Urinary bladder (tissue), 4 donors: Measurements from ENCODE around the gene FOXO3. TPM values are rescaled to one million over a fixed set of nuclear protein-coding genes. Genes with fewer than 3 reads are reported as not detected.

Experiments
- DNase-seq: peaks from one replicate; pipeline ENCODE4 v3.0.0-alpha.2; 2015; ENCODE audit errors: extremely low spot score
- H3K27ac ChIP-seq: one replicate; pipeline ENCODE4 v1.5.1; 2013; ENCODE audit warnings: low read depth, mild to moderate bottlenecking, moderate library complexity
- H3K36me3 ChIP-seq: one replicate; pipeline ENCODE4 v1.6.1; 2013; ENCODE audit warnings: mild to moderate bottlenecking, moderate library complexity; ENCODE audit not compliant: insufficient read depth
- H3K4me1 ChIP-seq: one replicate; pipeline ENCODE4 v1.6.1; 2013; ENCODE audit warnings: mild to moderate bottlenecking, moderate library complexity; ENCODE audit not compliant: insufficient read depth
- H3K4me3 ChIP-seq: one replicate; pipeline ENCODE4 v1.5.1; 2013; ENCODE audit warnings: low read depth, low read length
- WGBS: extraction: QIAGEN DNeasy Blood & Tissue Kit; methylation state at CpG from one replicate; pipeline ENCODE4 v1.1.7; 2013; 5-methylcytosine and 5-hydroxymethylcytosine counted together
- polyA plus RNA-seq: library from polyadenylated mRNA; stranded (reverse); fragments of 200-250 nt; gene quantifications from one replicate; pipeline ENCODE4 v1.2.3, GENCODE V29; 2013
- total RNA-seq: library from RNA; depleted of rRNA; stranded (reverse); fragments of >200 nt; gene quantifications from one replicate; pipeline ENCODE4 v1.2.3, GENCODE V29; 2014
- donor health status: healthy with polysubstance abuse.
- donor health status: healthy.

FOXO3 gene
- total and polyA plus RNA-seq, 2 donors = 43.7 to 48.2 TPM

DNA sequence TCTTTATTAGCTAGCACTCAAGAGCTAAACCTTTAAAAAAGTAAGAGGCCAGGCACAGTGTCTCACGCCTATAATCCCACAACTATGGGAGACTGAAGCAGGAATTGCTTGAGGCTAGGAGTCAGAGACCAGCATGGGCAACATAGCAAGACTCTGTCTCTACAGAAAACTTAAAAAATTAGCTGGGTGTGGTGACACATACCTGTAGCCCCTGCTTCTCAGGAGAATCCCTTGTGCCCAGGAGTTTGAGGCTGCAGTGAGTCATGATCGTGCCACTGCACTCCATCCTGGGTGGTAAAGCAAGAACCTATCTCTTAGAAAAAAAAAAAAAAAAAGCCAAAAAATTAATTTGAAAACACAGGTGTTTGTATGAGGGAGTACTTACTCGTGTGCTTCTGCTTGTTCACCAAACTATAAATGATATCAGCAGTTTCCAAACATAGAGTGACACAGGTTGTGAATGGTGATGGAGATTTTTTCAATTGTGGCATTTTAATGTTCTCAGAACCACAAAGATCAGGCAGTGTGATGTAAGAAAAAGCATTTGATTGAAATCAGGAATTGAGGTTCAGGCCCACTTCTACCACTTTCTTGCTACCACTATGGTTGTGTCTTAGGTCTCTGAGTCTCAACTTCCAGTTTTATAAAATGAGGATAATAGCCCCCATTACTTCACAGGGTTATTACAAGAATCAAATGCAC is 104.9 kb downstream of the FOXO3 start:
- H3K4me3 ChIP-seq = no peak overlapping the region
- H3K36me3 ChIP-seq = peaks cover 2% of the 10 kb centered on the region
- no peak overlapping the region for H3K27ac ChIP-seq
- DNase-seq = no peak
- H3K4me1 ChIP-seq = peaks cover 4% of the 10 kb centered on the region
- 93% methylated on average over 3 of the region's 3 CpGs for WGBS

DNA sequence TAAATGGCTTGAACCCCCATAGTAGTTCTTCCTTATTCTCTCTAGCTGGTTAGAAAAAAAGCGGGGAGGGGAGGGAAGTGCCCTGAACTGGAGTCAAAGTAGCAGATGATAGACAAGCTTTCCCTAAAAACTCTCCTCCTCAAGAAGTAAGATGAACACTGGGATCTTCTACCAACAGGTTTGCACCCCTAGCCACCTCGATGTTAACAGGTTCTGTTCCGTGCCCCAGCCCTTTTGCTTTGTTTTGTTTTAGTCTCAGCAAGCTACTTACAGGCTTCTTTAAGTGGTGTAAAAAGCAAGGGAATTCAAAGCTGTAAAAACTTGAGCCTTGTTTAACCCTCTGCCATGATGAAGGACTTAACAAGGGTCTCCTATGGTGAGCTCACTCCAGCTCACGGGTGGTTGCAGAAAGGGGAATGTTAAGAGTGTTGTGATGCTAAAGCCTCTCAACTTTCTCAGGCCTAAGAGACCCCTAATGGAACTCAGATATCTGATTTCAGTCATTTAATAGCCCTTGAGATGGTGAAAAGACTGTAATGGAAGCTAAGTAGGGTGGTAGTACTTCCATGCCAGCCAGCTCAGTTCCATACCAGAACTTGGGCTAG is 106.0 kb downstream of the FOXO3 start:
- H3K36me3 ChIP-seq = peaks cover 2% of the 10 kb centered on the region
- H3K4me3 ChIP-seq = no peak overlapping the region
- no peak overlapping the region for H3K27ac ChIP-seq
- no peak for DNase-seq
- H3K4me1 ChIP-seq = peaks cover 2% of the 10 kb centered on the region
- WGBS = 83% methylated on average over 4 of the region's 4 CpGs

DNA sequence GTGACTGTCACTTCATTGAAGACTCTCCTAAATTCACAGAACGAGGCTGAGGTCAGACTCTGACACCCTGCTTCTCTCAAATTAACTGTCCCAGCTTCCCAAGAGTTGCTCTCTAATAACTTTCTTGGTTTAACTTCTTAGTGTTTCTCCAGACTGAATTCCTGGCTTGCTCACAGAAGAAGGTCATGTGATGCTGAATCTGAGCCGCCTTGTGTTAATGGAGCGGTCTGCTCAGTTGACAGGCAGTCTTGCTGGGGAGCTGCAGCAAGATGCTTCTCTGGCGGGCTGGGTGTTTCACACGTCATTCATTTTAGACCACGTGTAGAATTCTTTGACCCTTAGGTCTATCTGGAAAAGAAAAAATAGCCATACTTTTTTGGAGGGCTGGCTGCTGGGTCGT is 107.3 kb downstream of the FOXO3 start:
- Histone ChIP-seq H3K4me3 (no peak overlapping the region), H3K4me1 (peaks cover 2% of the 10 kb centered on the region), H3K36me3 (peaks cover 2% of the 10 kb centered on the region), H3K27ac (no peak overlapping the region)
- DNase-seq = no peak
- WGBS = 32% methylated on average over 7 of the region's 7 CpGs

DNA sequence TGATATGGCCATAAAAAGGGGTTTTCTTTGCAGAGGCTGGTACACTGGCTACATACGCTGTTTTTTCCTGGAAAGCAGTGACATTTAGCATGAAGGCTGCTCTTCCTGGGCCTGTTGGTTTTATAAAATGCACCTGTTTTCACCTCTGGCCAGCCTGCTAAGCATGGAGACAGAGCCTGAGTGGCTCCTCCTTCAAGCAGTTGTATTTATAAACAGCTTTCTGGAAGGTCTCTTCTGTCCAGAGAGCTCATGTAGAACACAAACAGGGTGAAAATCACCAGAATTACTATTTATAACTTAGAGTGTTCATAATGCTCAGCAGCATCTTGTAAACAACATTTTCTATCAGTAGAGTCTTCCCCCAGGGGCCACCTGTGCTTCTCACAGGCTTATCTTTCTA is 109.0 kb downstream of the FOXO3 start:
- peaks cover 2% of the 10 kb centered on the region for H3K36me3 ChIP-seq
- no peak for DNase-seq
- no peak overlapping the region for H3K4me3 ChIP-seq
- H3K4me1 ChIP-seq = peaks cover 4% of the 10 kb centered on the region
- H3K27ac ChIP-seq = no peak overlapping the region
- WGBS = 97% methylated on average over 1 of the region's 1 CpG

DNA sequence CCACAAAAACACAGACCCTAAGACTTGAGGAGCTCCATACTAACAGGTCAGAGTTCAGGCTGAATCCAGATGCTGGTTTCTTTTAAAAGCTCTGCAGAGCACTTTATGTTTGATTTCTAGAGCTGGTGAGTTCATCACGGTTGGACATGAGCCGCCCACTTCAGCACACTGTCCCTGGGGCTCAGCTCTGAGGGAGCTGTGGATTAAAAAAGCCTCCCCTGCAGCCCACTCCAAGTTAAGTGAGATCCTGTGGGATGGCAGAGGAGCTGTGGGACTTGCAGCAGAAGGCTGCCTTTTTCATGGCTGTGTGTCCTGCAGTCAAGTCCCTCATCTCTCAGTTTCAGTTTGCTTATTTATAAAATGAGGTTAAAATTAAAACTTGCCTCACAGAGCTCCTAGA is 110.5 kb downstream of the FOXO3 start:
- no peaks in the 10 kb centered on the region for H3K36me3 ChIP-seq
- 66% methylated on average over 2 of the region's 2 CpGs for WGBS

DNA sequence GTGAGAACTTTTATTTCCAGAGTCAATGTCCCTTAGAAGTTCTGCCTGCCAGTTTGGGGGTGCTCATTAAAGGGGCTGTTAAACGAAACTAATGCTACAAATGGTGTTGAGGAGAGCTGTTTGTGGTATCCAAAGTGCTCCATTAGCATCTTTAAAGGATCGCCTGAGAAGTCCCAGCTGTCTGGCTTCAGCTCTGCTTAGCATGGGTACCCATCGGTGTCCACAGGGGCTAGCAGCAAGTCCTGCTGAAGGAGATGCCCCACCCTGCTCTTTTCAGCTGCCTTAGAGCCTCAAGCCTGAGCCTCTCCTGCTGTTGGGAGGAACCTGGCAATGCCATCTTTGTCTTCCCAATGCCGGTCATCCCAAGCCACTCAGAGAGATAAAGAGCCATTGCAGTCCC is 111.1 kb downstream of the FOXO3 start:
- H3K4me3 ChIP-seq = no peak overlapping the region
- H3K27ac ChIP-seq = no peak overlapping the region
- 83% methylated on average over 4 of the region's 4 CpGs for WGBS
- H3K4me1 ChIP-seq = peaks cover 7% of the 10 kb centered on the region
- no peak for DNase-seq
- H3K36me3 ChIP-seq = no peaks in the 10 kb centered on the region

More for the DNA sequence above, 110.5 kb downstream of the FOXO3 start:
- Histone ChIP-seq H3K27ac (no peak overlapping the region), H3K4me3 (no peak overlapping the region), H3K4me1 (peaks cover 5% of the 10 kb centered on the region)
- DNase-seq = no peak

DNA sequence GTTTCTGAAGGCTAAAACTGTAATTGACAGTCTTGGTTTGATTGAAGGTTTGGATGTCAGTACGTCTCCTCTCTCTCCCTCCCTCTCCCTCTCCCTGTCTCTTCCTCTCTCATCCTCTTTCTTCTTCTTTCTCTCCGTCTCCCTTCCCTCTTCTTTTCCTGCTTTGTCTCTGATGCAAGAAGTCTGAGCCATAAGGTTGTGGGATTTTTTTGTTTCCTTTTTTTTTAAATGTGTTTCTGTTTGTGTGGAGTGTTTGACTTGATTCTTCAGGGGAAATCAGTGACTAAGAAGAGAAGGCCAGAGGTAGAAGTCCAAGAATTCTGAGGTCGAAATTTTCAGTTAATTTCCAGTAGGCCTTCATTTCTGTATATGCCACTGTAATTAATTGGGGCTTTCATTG is 111.9 kb downstream of the FOXO3 start:
- peaks cover 7% of the 10 kb centered on the region for H3K4me1 ChIP-seq
- no peaks in the 10 kb centered on the region for H3K36me3 ChIP-seq
- no peak overlapping the region for H3K4me3 ChIP-seq
- 96% methylated on average over 3 of the region's 3 CpGs for WGBS
- H3K27ac ChIP-seq = no peak overlapping the region
- no peak for DNase-seq

DNA sequence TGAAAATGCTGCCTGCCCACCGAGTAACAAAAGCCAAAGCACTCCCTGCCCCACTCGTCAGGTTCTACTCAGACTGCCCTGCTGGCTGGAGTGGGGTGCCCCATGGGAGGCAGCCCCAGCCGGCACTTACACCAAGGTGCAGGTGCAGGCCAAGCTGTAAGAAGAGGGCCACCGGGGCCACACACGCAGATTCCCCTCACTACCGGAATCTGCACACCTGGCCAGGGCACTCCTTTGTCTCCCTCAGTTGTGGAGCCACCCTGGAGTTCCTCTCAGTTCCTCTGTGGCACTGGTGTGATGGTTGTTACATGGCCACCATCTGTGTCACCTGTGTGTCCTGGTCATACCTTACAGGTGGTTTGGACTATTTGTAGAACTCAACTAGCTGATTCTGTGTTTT is 112.4 kb downstream of the FOXO3 start:
- H3K36me3 ChIP-seq = no peaks in the 10 kb centered on the region

DNA sequence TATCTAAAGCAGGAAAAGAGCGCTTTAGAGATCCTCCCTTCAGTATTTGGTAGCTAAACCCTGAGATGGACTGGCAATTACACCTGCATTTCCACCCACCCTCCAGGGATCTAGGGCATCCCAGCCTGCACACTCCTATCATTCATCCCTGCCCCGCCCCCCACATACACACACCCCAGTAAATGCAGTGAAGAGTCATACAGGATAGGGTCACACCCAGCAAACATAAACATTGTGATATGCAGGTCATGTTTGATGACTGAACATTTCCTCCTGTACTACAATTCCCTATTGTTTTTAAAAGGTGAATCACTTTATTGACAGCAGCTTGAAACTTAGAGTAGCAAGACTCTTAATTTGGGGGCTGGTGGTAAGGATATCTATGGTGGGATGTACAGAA is 112.9 kb downstream of the FOXO3 start:
- H3K4me1 ChIP-seq = peaks cover 7% of the 10 kb centered on the region
- no peak overlapping the region for H3K27ac ChIP-seq
- no peak overlapping the region for H3K4me3 ChIP-seq
- no peaks in the 10 kb centered on the region for H3K36me3 ChIP-seq
- 77% methylated on average over 2 of the region's 2 CpGs for WGBS
- no peak for DNase-seq

More for the DNA sequence above, 112.4 kb downstream of the FOXO3 start:
- H3K4me1 ChIP-seq = peaks cover 7% of the 10 kb centered on the region
- no peak overlapping the region for H3K4me3 ChIP-seq
- H3K27ac ChIP-seq = no peak overlapping the region
- WGBS = 92% methylated on average over 6 of the region's 6 CpGs
- DNase-seq = no peak

DNA sequence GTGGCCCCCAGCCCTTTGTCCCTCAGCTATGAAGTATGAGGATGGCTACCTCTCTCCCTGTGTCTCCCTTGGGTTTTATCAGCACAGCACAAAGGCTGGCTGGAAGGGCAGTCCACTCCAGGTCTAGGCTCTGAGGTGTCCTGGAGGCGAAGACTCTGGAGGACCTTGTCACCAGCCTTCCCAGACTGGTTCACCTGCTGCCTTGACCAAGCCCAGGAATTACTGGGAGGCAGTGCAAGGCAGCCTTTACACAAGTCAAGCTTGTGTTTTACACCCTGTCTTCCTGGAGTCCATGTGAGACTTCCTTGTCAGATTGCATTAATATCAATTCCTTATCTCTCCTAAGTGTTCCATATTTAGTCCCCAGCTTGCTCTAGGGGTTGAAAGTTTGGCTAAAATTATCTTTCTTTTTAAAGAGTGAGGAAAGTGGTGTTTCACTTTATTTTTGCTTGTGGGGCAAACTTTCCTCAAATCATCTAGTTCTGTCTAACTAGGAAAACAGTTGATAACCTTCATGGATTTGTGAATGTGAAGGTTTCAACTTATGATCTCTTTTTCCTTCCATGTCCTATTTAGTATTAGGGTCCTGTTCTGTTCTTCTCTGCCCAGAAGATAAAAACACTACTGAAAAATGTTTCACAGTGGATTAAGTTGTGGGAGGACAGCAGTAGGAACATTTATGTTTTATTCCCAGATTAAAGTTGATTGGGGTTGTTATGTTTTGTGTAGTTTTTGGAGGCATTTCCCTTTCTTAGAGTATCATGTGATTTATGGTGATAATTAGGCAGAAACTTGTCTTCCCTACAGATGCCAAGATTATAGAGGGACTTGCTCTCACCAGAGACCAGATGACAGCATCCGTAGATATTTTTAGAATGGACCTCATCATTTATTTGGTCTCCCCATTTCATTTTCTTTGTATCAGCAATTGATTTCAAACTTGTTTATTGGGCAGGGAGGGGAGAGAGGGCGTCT is 114.8 kb downstream of the FOXO3 start:
- no peak for DNase-seq
- H3K4me3 ChIP-seq = no peak overlapping the region
- peaks cover 4% of the 10 kb centered on the region for H3K4me1 ChIP-seq
- H3K27ac ChIP-seq = no peak overlapping the region
- no peaks in the 10 kb centered on the region for H3K36me3 ChIP-seq
- WGBS = 62% methylated on average over 3 of the region's 3 CpGs

DNA sequence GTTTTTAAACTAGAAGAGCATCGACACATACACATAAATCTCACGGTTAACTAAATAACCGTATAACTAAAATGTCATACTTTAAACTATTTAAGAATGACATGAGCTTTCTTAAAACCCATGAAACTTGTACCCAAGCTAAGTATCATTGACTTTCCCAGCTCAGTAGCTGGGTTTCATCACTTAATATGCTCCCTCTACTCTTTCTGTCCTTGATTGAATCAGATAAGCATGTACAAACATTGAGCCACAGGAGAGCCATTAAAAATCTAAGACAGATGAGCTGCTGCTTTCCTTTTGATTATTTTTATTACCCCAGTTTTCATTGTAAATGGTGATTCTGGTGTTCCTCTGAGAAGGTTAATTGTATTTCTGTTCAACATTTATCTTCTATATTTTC is 115.8 kb downstream of the FOXO3 start:
- Histone ChIP-seq H3K4me3 (no peak overlapping the region), H3K4me1 (peaks cover 4% of the 10 kb centered on the region), H3K27ac (no peak overlapping the region), H3K36me3 (no peaks in the 10 kb centered on the region)
- 57% methylated on average over 3 of the region's 3 CpGs for WGBS
- peak; percentile 52 for DNase-seq

DNA sequence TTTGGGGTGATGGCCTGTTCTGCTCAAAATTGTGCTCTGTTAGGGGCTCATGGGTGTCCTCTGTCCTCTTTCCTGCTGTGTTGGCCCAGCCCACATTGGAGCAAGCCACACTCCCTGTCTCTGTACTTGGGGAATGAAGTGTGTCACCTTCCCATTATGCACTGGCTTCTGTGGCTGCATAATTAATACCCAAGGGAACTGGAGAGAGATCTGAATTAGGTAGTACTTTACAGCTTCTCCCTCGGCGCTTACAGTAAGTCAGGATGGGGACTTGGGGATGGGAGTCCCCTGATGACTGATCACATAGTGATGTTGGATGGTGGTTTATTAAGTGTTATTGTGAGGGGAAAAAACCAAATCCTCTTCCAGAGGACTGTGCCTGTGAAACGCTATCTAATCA is 116.6 kb downstream of the FOXO3 start:
- Histone ChIP-seq H3K27ac (no peak overlapping the region), H3K4me3 (no peak overlapping the region), H3K4me1 (peaks cover 4% of the 10 kb centered on the region), H3K36me3 (peaks cover 1% of the 10 kb centered on the region)
- 94% methylated on average over 3 of the region's 3 CpGs for WGBS
- DNase-seq = no peak

DNA sequence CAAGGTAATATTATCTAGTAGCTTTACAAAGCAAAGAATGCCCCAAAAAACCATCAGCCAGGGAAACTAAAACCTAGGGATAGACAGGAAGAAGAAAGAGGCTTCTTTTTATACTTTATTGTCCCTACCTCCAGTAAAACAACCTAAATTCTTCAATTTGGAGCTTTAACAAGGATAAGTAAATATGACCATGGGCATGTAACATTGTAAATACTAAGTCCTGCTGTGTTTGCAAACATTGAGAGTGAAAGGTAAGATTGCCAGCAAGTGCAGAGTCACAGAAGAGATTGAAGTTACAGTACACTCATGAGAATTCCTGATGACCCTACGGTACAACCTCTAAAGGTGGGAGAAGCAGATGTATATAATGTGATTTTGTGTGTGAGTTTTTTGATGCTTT is 117.2 kb downstream of the FOXO3 start:
- no peak overlapping the region for H3K27ac ChIP-seq
- 75% methylated on average over 1 of the region's 1 CpG for WGBS
- H3K4me1 ChIP-seq = peaks cover 4% of the 10 kb centered on the region
- H3K36me3 ChIP-seq = peaks cover 2% of the 10 kb centered on the region
- no peak for DNase-seq
- H3K4me3 ChIP-seq = no peak overlapping the region
